HG02973 (cell line): Measurements from ENCODE around the gene UBB.
A peak's percentile ranks its signal among the peaks of the same experiment; 100 is the strongest.

Experiments
- ATAC-seq: cut with Tn5 transposase; IDR thresholded peaks from one replicate; pipeline ENCODE4 v1.9.1; 2021; ENCODE audit warnings: moderate library complexity; ENCODE audit not compliant: unreplicated experiment

Gene UBB

GRCh38 chr17:16417399-16417798, 36.5 kb downstream of the UBB start:
- ATAC-seq, result no peak

GRCh38 chr17:16417896-16418684, 37.2 kb downstream of the UBB start:
- ATAC-seq, result no peak

- ATAC-seq, result no peak
Observed at GRCh38 chr17:16418685-16419068, 37.8 kb downstream of the UBB start.

- ATAC-seq, result peak; percentile 48
Observed at GRCh38 chr17:16419074-16419928, 38.4 kb downstream of the UBB start.

- no peak for ATAC-seq
Observed at GRCh38 chr17:16419929-16420271, 39.0 kb downstream of the UBB start.

- no peak for ATAC-seq
Observed at GRCh38 chr17:16422416-16422815, 41.5 kb downstream of the UBB start.

GRCh38 chr17:16423226-16423872, 42.5 kb downstream of the UBB start:
- no peak for ATAC-seq

- ATAC-seq, result no peak
Observed at GRCh38 chr17:16425202-16425601, 44.3 kb downstream of the UBB start.

GRCh38 chr17:16425698-16426659, 45.1 kb downstream of the UBB start:
- no peak for ATAC-seq

GRCh38 chr17:16427020-16427419, 46.1 kb downstream of the UBB start:
- no peak for ATAC-seq

GRCh38 chr17:16428098-16428882, 47.4 kb downstream of the UBB start:
- no peak for ATAC-seq

GRCh38 chr17:16429083-16429482, 48.2 kb downstream of the UBB start:
- no peak for ATAC-seq

- ATAC-seq, result no peak
Observed at GRCh38 chr17:16430650-16431049, 49.8 kb downstream of the UBB start.

GRCh38 chr17:16432017-16432416, 51.1 kb downstream of the UBB start:
- no peak for ATAC-seq
